Gastrocnemius medialis (tissue), 4 donors: Measurements from ENCODE around the gene APAF1. TPM values are rescaled to one million over a fixed set of nuclear protein-coding genes. Genes with fewer than 3 reads are reported as not detected.

Source experiments
- ATAC-seq, 2 donors: fragments of 150-250 bp; one replicate each; pipeline ENCODE4 v1.9.1; 2016
- DNase-seq, 2 donors: peaks; one replicate each; pipeline ENCODE4 v3.0.0-alpha.2; 2019
- H3K27ac ChIP-seq, 4 donors: fragments of 200-600 bp; sonication (generic); 1 replicate in 1 of 4; 2 replicates in 3 of 4; pipeline ENCODE4 v1.5.1; 2016 to 2018; ENCODE audit warnings: mild to moderate bottlenecking in 2 of 4, moderate library complexity in 1 of 4
- H3K27me3 ChIP-seq, 3 donors: fragments of 200-600 bp; sonication (generic) in 2 of 3; 1 replicate in 1 of 3; 2 replicates in 2 of 3; pipeline versions ENCODE4 v1.5.1 to v1.6.0; 2016 to 2019; ENCODE audit warnings: mild to moderate bottlenecking in 1 of 3, moderate library complexity in 1 of 3
- H3K36me3 ChIP-seq, 2 donors: fragments of 200-600 bp; sonication (generic) in 1 of 2; one replicate each; pipeline ENCODE4 v1.5.1; 2017 to 2018
- H3K4me1 ChIP-seq, 2 donors: fragments of 200-600 bp; sonication (generic) in 1 of 2; one replicate each; pipeline ENCODE4 v1.5.1; 2016 to 2017; ENCODE audit warnings: mild to moderate bottlenecking in 2 of 2
- H3K4me3 ChIP-seq, 4 donors: fragments of 200-600 bp; sonication (generic) in 3 of 4; 1 replicate in 1 of 4; 2 replicates in 3 of 4; pipeline ENCODE4 v1.5.1; 2016 to 2019; ENCODE audit warnings: mild to moderate bottlenecking in 2 of 4
- H3K9me3 ChIP-seq, 3 donors: fragments of 200-600 bp; sonication (generic) in 2 of 3; 1 replicate in 1 of 3; 2 replicates in 2 of 3; pipeline ENCODE4 v1.5.1; 2016 to 2019
- POLR2A ChIP-seq, 2 donors: fragments of 450-650 bp; IDR thresholded peaks; one replicate each; pipeline ENCODE4 v1.6.1; 2017; ENCODE audit warnings: antibody characterized with exemption in 2 of 2, mild to moderate bottlenecking in 2 of 2, moderate library complexity in 2 of 2
- in situ Hi-C, 4 donors: fragments of 200-750 bp; cut with MboI; loops; one replicate each; pipeline versions ENCODE4 v1.15.0 to v1.8.0; 2017; ENCODE audit warnings: low sequenced_read_pairs in 4 of 4
- intact Hi-C: fragments of 100-400 bp; cut with DNase I; formaldehyde crosslinking; loops from one replicate; pipeline ENCODE4 v1.15.1; 2023; ENCODE audit warnings: low total_unique reads
- total RNA-seq, 4 donors: library from RNA; depleted of rRNA; stranded (reverse); fragments of >200 nt; gene quantifications; one replicate each; pipeline versions ENCODE4 v1.1.0 to v1.2.3, GENCODE V29; 2016
- TF ChIP-seq, protein P1 (sequence below), 5 experiments: fragments of 450-650 bp in 3 of 5; fragments of 200-600 bp in 2 of 5; sonication (generic) in 2 of 5; IDR thresholded peaks in 4 of 5; conservative IDR thresholded peaks in 1 of 5; 1 replicate in 4 of 5; 2 replicates in 1 of 5; pipeline ENCODE4 v1.5.1; 2016 to 2019; ENCODE audit warnings: antibody characterized with exemption in 5 of 5, mild to moderate bottlenecking in 3 of 5, moderate library complexity in 3 of 5

The APAF1 gene
- total RNA-seq, 4 donors from 2014 or later = 5.8 to 11.5 (median 7.0) TPM

- ATAC-seq = no peak
- peaks cover 0 to 50% of the 10 kb centered on the region in 2 donors for H3K36me3 ChIP-seq
Measured at GRCh38 chr12:98709022-98709421, 63.9 kb downstream of the APAF1 start.

GRCh38 chr12:98714426-98714825 lies 69.3 kb downstream of the APAF1 start:
- in situ Hi-C loops = loop anchor here in 2 of 4 donors (25.0 kb wide), 1 partner anchor 273 kb away; no protein-coding TSS in a partner anchor
- peaks cover 0 to 23% of the 10 kb centered on the region in 2 donors for H3K36me3 ChIP-seq

More at GRCh38 chr12:98709022-98709421, 63.9 kb downstream of the APAF1 start:
- Histone ChIP-seq H3K4me1 (no peaks in the 10 kb centered on the region), H3K4me3 (no peak overlapping the region), H3K27me3 (no peaks in the 10 kb centered on the region), H3K9me3 (no peaks in the 10 kb centered on the region), H3K27ac (no peak overlapping the region)
- no peak for DNase-seq
- TF ChIP-seq, protein P1, sequence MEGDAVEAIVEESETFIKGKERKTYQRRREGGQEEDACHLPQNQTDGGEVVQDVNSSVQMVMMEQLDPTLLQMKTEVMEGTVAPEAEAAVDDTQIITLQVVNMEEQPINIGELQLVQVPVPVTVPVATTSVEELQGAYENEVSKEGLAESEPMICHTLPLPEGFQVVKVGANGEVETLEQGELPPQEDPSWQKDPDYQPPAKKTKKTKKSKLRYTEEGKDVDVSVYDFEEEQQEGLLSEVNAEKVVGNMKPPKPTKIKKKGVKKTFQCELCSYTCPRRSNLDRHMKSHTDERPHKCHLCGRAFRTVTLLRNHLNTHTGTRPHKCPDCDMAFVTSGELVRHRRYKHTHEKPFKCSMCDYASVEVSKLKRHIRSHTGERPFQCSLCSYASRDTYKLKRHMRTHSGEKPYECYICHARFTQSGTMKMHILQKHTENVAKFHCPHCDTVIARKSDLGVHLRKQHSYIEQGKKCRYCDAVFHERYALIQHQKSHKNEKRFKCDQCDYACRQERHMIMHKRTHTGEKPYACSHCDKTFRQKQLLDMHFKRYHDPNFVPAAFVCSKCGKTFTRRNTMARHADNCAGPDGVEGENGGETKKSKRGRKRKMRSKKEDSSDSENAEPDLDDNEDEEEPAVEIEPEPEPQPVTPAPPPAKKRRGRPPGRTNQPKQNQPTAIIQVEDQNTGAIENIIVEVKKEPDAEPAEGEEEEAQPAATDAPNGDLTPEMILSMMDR (IDR thresholded peaks at IDR 0.05 in 4 of 5, conservative IDR thresholded peaks at IDR 0.05 in 1 of 5) = no peak
- TF ChIP-seq POLR2A (IDR thresholded peaks at IDR 0.05) = no peak
- in situ Hi-C loops = loop anchor here in 2 of 4 donors (25.0 kb wide), 1 partner anchor 278 kb away; no protein-coding TSS in a partner anchor
- intact Hi-C loops = no loop called here

DNA sequence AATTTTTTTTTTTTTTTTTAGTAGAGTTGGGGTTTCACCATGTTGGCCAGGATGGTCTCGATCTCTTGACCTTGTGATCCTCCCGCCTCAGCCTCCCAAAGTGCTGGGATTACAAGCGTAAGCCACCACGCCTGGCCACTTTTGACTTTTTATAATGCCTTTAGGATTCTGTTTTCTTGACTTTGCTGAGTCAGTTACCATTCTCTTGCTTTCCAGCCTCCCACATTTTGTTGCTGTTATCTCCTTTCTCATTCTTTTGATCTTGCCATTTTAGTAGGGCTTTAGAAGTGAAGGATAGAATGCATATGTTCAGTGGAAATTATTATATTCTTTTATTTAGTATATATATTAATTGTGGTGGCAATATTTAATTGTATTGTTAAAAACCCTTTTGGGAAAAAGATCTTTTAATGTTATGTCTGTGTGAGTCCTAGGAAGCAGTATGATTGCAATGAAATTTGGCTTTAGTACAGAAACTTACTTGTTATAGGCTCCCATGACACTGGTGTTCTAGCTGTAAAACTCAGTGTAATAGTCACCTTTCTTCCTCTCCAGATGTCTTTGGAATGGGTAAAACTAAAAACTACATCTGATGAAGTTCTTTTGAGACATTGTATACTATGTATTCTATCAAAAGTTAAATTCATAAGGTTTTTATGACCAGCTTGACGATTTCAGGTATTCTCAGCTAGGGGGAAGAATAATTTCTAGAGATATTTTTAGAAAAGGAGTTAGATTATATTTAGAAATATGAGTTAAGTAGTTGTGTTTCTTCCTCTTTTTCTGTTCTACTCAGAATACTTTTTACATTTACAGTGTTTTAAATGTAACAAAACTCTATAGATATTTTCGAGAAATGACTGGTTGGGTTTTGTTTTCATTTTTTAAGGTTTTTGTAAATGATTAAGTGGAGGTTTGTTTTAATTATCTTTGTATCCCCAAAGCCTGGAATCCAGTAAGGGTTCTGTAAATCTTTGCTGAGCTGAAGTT lies 74.7 kb downstream of the APAF1 start:
- H3K27ac ChIP-seq = no peak overlapping the region
- ATAC-seq (no peak), DNase-seq (no peak)
- no peaks in the 10 kb centered on the region for H3K4me1 ChIP-seq
- no peak overlapping the region for H3K4me3 ChIP-seq
- H3K36me3 ChIP-seq = peaks cover 0 to 21% of the 10 kb centered on the region in 2 donors
- intact Hi-C loops (no loop called here), in situ Hi-C loops (loop anchor here in 2 of 4 donors (25.0 kb wide), 1 partner anchor 267 kb away; no protein-coding TSS in a partner anchor)
- H3K27me3 ChIP-seq = no peaks in the 10 kb centered on the region
- no peaks in the 10 kb centered on the region for H3K9me3 ChIP-seq
- TF ChIP-seq, protein P1 (IDR thresholded peaks at IDR 0.05 in 4 of 5, conservative IDR thresholded peaks at IDR 0.05 in 1 of 5) = no peak
- no peak for TF ChIP-seq POLR2A (IDR thresholded peaks at IDR 0.05)

More at GRCh38 chr12:98714426-98714825, 69.3 kb downstream of the APAF1 start:
- H3K27me3 ChIP-seq = no peaks in the 10 kb centered on the region
- intact Hi-C loops = no loop called here
- no peaks in the 10 kb centered on the region for H3K9me3 ChIP-seq
- ATAC-seq = no peak
- H3K4me3 ChIP-seq = no peak overlapping the region
- DNase-seq = no peak
- TF ChIP-seq, protein P1 (IDR thresholded peaks at IDR 0.05 in 4 of 5, conservative IDR thresholded peaks at IDR 0.05 in 1 of 5) = no peak
- no peak for TF ChIP-seq POLR2A (IDR thresholded peaks at IDR 0.05)
- H3K4me1 ChIP-seq = no peaks in the 10 kb centered on the region
- no peak overlapping the region for H3K27ac ChIP-seq

DNA sequence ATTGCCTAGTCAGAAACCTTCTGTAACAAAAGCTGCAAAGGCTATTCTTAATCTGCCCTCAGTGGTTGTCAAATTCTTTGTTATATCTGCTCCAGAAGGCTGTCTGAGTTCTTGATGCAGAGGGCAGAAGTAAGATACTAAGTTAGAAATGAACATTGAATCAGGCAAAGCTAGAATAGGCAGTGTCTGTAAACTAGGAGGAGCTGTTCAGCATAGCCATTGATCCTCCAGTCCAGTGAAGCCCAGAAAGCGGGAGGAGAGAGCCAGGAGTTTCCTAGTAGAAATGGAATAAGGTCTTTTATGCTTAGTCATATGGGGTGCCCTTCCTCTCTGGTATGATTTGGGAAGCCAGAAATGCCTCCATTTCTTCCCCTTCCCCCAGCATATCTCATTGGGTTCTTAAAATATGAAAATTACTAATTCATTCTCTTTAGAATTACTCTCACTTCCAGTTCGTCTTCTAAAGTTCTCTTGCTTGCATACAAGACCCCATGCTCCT lies 76.2 kb downstream of the APAF1 start:
- Histone ChIP-seq H3K36me3 (peaks cover 0 to 34% of the 10 kb centered on the region in 2 donors), H3K9me3 (no peaks in the 10 kb centered on the region), H3K4me3 (no peak overlapping the region), H3K27ac (no peak overlapping the region), H3K4me1 (no peaks in the 10 kb centered on the region), H3K27me3 (no peaks in the 10 kb centered on the region)
- DNase-seq (no peak), ATAC-seq (no peak)
- in situ Hi-C loops (loop anchor here in 2 of 4 donors (25.0 kb wide), 1 partner anchor 266 kb away; no protein-coding TSS in a partner anchor), intact Hi-C loops (no loop called here)
- no peak for TF ChIP-seq POLR2A (IDR thresholded peaks at IDR 0.05)
- TF ChIP-seq, protein P1 (IDR thresholded peaks at IDR 0.05 in 4 of 5, conservative IDR thresholded peaks at IDR 0.05 in 1 of 5) = no peak
